ENCODE data around the gene PRKCI. TPM values are rescaled to one million over a fixed set of nuclear protein-coding genes. Genes with fewer than 3 reads are reported as not detected.

Gene PRKCI
- total RNA-seq, 1 donor = 56.2 TPM

GRCh38 chr3:170352936-170353335 is 130.7 kb downstream of the PRKCI start:
- H3K4me3 ChIP-seq (ENCODE audit: low read depth, low read length) = no peak overlapping the region
- no peak for TF ChIP-seq CTCF (IDR thresholded peaks at IDR 0.05; ENCODE audit: insufficient read depth, low read length)
- DNase-seq (ENCODE audit: low read depth) = no peak

GRCh38 chr3:170353485-170353884 is 131.3 kb downstream of the PRKCI start:
- no peak for DNase-seq (ENCODE audit: low read depth)
- no peak for TF ChIP-seq CTCF (IDR thresholded peaks at IDR 0.05; ENCODE audit: insufficient read depth, low read length)
- H3K4me3 ChIP-seq (ENCODE audit: low read depth, low read length) = no peak overlapping the region

- no peak overlapping the region for H3K4me3 ChIP-seq (ENCODE audit: low read depth, low read length)
- DNase-seq (ENCODE audit: low read depth) = no peak
- TF ChIP-seq CTCF (IDR thresholded peaks at IDR 0.05; ENCODE audit: insufficient read depth, low read length) = no peak
These were observed 132.5 kb downstream of the PRKCI start for GRCh38 chr3:170354760-170355159.

Small RNA genes lying within 50 kb of the gene (small RNA-seq; reads per million reads assigned to genes)
- gene RF00019 = not detected

Other genes starting within 250 kb of the PRKCI start
- 0.90 TPM in 1 of 2 replicates, not detected in the other for gene GPR160, start 184.4 kb upstream of the PRKCI start, total RNA-seq (ENCODE audit: low replicate concordance)
- gene PHC3, start 40.7 kb upstream of the PRKCI start, total RNA-seq (ENCODE audit: low replicate concordance) = 50.4 and 65.6 TPM in 2 replicates
- gene SKIL, start 135.3 kb downstream of the PRKCI start, total RNA-seq (ENCODE audit: low replicate concordance) = 25.3 and 60.7 TPM in 2 replicates
- 375 and 661 TPM in 2 replicates for gene CLDN11, start 196.4 kb downstream of the PRKCI start, total RNA-seq (ENCODE audit: low replicate concordance)